ENCODE data around the gene COL23A1. TPM values are rescaled to one million over a fixed set of nuclear protein-coding genes. Genes with fewer than 3 reads are reported as not detected.

COL23A1 gene
- total RNA-seq, 2 experiments from 2014 or later, result 0.15 TPM; not detected in 1

DNA sequence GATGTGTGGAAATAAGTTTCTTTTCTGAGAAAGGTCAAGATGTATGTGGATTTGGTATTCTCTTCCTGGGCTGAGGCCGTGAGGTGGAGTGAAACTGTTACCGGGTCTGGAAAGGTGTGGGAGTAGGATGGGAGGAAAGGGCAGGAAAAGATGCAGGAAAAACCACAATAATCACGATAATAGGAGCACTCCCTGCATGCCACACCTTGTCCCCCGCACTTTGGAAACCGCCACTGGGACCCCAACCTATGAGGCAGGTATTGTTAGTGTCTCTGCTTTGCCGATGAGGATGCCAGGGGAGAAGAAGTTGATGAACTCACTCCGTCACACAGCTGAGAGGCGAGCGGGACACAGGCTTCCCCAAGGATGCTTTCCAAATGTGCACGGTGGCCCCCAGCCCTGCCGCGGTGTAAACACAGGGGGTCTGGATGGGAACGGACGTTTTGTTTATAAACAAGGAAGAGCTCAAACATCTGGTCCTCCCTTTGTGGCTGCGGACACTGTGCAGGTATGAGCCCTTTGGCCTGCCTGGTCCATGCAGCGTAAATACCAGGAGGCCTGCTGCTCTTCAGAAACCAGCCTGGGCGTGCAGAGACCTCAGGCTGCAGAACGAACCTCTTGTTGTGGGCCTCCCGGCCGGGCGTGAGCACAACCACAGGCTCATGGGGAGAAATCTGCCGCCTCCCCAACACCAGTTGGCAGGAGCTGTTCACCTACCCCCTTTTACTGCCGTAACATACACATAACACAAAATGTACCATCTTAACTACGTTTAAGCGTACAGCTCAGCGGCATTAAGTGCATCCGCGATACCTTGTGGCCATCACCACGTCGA lies 126.7 kb downstream of the COL23A1 start:
- Mint-ChIP-seq H3K36me3 (no peaks in the 10 kb centered on the region), H3K27ac (no peak overlapping the region), H3K9me3 (no peaks in the 10 kb centered on the region), H3K4me1 (ENCODE audit: low read depth) (no peaks in the 10 kb centered on the region), H3K27me3 (no peaks in the 10 kb centered on the region), H3K4me3 (no peak overlapping the region)
- DNase-seq, result no peak
- ChIA-PET CTCF (interaction anchor here (0.6 kb wide), 1 partner anchor 109 kb away, joined by 3 read pairs; no protein-coding TSS in a partner anchor), POLR2A (no interaction called here)
- intact Hi-C loops (cut with micrococcal nuclease), result no loop called here

DNA sequence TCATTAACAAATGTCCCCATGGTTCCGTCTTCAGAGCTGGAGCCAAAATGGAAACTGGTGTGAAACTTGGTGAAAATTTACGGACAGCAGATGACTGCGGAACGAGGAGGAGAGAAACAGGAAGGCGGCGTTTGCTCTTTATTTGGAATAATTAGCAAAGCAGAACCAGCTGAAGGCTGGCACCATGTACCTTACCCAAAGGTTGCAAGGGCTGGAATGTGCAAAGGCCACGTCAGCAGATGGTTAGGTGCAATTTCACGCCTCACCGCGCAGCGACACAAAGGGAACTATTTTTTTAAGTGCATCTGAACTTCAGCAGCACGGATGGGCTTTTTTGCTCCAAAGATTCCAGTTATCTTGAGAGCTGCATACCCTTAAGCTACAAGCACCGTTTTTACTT lies 127.4 kb downstream of the COL23A1 start:
- intact Hi-C loops (cut with micrococcal nuclease), result no loop called here
- CTCF ChIA-PET, result interaction anchor here (1.0 kb wide), 1 partner anchor 125 kb away, joined by 3 read pairs; no protein-coding TSS in a partner anchor
- Mint-ChIP-seq H3K36me3 (no peaks in the 10 kb centered on the region), H3K27ac (no peak overlapping the region), H3K9me3 (no peaks in the 10 kb centered on the region), H3K4me3 (no peak overlapping the region), H3K27me3 (no peaks in the 10 kb centered on the region), H3K4me1 (ENCODE audit: low read depth) (no peaks in the 10 kb centered on the region)
- POLR2A ChIA-PET, result no interaction called here
- DNase-seq, result no peak

DNA sequence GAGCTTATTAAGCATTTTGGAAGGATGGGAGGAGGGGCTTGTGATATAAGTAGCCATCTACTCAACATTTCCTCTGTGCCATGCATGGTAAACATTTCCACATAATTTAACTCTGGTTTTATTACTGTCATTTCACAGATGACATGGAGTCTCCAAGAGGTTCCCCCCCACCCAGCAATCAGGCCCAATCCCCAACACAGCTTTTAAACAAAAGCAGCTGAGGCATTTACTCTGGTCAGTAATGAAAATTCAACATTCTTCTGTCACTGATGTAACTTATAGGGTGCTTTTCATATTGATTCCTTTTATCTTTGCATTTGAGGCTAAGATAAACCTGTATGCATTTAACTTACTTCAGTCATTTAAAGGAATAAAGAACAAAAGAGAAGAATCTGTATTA lies 128.1 kb downstream of the COL23A1 start:
- no peak overlapping the region for H3K27ac Mint-ChIP-seq
- H3K27me3 Mint-ChIP-seq, result no peaks in the 10 kb centered on the region
- ChIA-PET POLR2A (no interaction called here), CTCF (interaction anchor here (1.0 to 2.2 kb wide), 5 partner anchors 23 to 213 kb away, joined by 3 to 8 read pairs (median 4); no protein-coding TSS in a partner anchor)
- DNase-seq, result no peak
- no peaks in the 10 kb centered on the region for H3K9me3 Mint-ChIP-seq
- intact Hi-C loops (cut with micrococcal nuclease), result no loop called here
- H3K4me1 Mint-ChIP-seq (ENCODE audit: low read depth), result no peaks in the 10 kb centered on the region
- H3K36me3 Mint-ChIP-seq, result no peaks in the 10 kb centered on the region
- no peak overlapping the region for H3K4me3 Mint-ChIP-seq

GRCh38 chr5:178461004-178461730 lies 129.0 kb downstream of the COL23A1 start:
- no peaks in the 10 kb centered on the region for H3K27me3 Mint-ChIP-seq
- ChIA-PET POLR2A (no interaction called here), CTCF (interaction anchor here (0.6 to 2.2 kb wide), 19 partner anchors 9 to 239 kb away, joined by 3 to 10 read pairs (median 3); no protein-coding TSS in a partner anchor)
- no peak overlapping the region for H3K4me3 Mint-ChIP-seq
- intact Hi-C loops (cut with micrococcal nuclease), result no loop called here
- no peaks in the 10 kb centered on the region for H3K9me3 Mint-ChIP-seq
- no peaks in the 10 kb centered on the region for H3K36me3 Mint-ChIP-seq
- no peak overlapping the region for H3K27ac Mint-ChIP-seq
- DNase-seq, result peak; percentile 70
- no peaks in the 10 kb centered on the region for H3K4me1 Mint-ChIP-seq (ENCODE audit: low read depth)

DNA sequence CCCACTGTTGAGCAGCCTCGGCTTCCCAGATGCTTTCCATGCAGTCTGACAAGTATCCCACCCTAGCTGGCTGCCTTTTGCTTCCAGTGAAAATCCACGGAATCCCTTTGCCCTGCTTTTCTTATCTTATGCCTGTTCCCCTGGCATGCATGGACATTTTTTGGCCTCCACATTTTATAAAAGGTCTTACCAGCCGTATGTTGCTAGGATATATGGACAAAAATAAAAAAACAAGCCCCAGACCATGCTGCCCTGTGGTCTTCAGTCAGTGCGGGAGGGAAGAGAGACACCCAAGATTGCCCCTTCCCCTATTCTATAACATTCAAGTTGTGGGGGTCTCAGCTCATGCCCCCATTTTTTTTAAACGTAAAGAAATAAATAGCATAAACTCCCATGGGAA lies 129.6 kb downstream of the COL23A1 start:
- Mint-ChIP-seq H3K27ac (no peak overlapping the region), H3K36me3 (no peaks in the 10 kb centered on the region), H3K4me1 (ENCODE audit: low read depth) (no peaks in the 10 kb centered on the region), H3K4me3 (no peak overlapping the region), H3K9me3 (no peaks in the 10 kb centered on the region), H3K27me3 (no peaks in the 10 kb centered on the region)
- intact Hi-C loops (cut with micrococcal nuclease), result no loop called here
- POLR2A ChIA-PET, result no interaction called here
- DNase-seq, result no peak
- CTCF ChIA-PET, result interaction anchor here (0.9 to 2.2 kb wide), 15 partner anchors 9 to 240 kb away, joined by 3 to 10 read pairs (median 4); no protein-coding TSS in a partner anchor

GRCh38 chr5:178460174-178460573 lies 130.0 kb downstream of the COL23A1 start:
- POLR2A ChIA-PET, result no interaction called here
- Mint-ChIP-seq H3K27me3 (no peaks in the 10 kb centered on the region), H3K4me1 (ENCODE audit: low read depth) (no peaks in the 10 kb centered on the region), H3K9me3 (no peaks in the 10 kb centered on the region), H3K27ac (no peak overlapping the region), H3K36me3 (no peaks in the 10 kb centered on the region), H3K4me3 (no peak overlapping the region)
- no peak for DNase-seq
- CTCF ChIA-PET, result interaction anchor here (1.1 to 2.2 kb wide), 5 partner anchors 10 to 115 kb away, joined by 3 to 7 read pairs (median 5); no protein-coding TSS in a partner anchor
- intact Hi-C loops (cut with micrococcal nuclease), result no loop called here

GRCh38 chr5:178458140-178458539 lies 132.1 kb downstream of the COL23A1 start:
- no peaks in the 10 kb centered on the region for H3K36me3 Mint-ChIP-seq
- intact Hi-C loops (cut with micrococcal nuclease), result no loop called here
- ChIA-PET CTCF (no interaction called here), POLR2A (no interaction called here)
- H3K4me3 Mint-ChIP-seq, result no peak overlapping the region
- H3K4me1 Mint-ChIP-seq (ENCODE audit: low read depth), result no peaks in the 10 kb centered on the region
- H3K27ac Mint-ChIP-seq, result no peak overlapping the region
- no peaks in the 10 kb centered on the region for H3K27me3 Mint-ChIP-seq
- H3K9me3 Mint-ChIP-seq, result no peaks in the 10 kb centered on the region
- DNase-seq, result no peak

- ChIA-PET POLR2A (no interaction called here), CTCF (no interaction called here)
- H3K27me3 Mint-ChIP-seq, result no peaks in the 10 kb centered on the region
- DNase-seq, result no peak
- H3K9me3 Mint-ChIP-seq, result no peaks in the 10 kb centered on the region
- intact Hi-C loops (cut with micrococcal nuclease), result no loop called here
- no peak overlapping the region for H3K4me3 Mint-ChIP-seq
- no peak overlapping the region for H3K27ac Mint-ChIP-seq
- H3K36me3 Mint-ChIP-seq, result no peaks in the 10 kb centered on the region
- no peaks in the 10 kb centered on the region for H3K4me1 Mint-ChIP-seq (ENCODE audit: low read depth)
Measured at GRCh38 chr5:178457471-178457870, 132.7 kb downstream of the COL23A1 start.

GRCh38 chr5:178455480-178455835 lies 134.7 kb downstream of the COL23A1 start:
- ChIA-PET POLR2A (no interaction called here), CTCF (no interaction called here)
- no peaks in the 10 kb centered on the region for H3K4me1 Mint-ChIP-seq (ENCODE audit: low read depth)
- H3K27me3 Mint-ChIP-seq, result no peaks in the 10 kb centered on the region
- no peaks in the 10 kb centered on the region for H3K36me3 Mint-ChIP-seq
- no peak for DNase-seq
- intact Hi-C loops (cut with micrococcal nuclease), result no loop called here
- no peak overlapping the region for H3K27ac Mint-ChIP-seq
- no peak overlapping the region for H3K4me3 Mint-ChIP-seq
- H3K9me3 Mint-ChIP-seq, result no peaks in the 10 kb centered on the region

GRCh38 chr5:178454821-178455479 lies 135.2 kb downstream of the COL23A1 start:
- ChIA-PET POLR2A (no interaction called here), CTCF (no interaction called here)
- intact Hi-C loops (cut with micrococcal nuclease), result no loop called here
- no peak overlapping the region for H3K27ac Mint-ChIP-seq
- H3K27me3 Mint-ChIP-seq, result peaks cover 1% of the 10 kb centered on the region
- H3K9me3 Mint-ChIP-seq, result no peaks in the 10 kb centered on the region
- no peak overlapping the region for H3K4me3 Mint-ChIP-seq
- no peak for DNase-seq
- H3K36me3 Mint-ChIP-seq, result no peaks in the 10 kb centered on the region
- no peaks in the 10 kb centered on the region for H3K4me1 Mint-ChIP-seq (ENCODE audit: low read depth)

DNA sequence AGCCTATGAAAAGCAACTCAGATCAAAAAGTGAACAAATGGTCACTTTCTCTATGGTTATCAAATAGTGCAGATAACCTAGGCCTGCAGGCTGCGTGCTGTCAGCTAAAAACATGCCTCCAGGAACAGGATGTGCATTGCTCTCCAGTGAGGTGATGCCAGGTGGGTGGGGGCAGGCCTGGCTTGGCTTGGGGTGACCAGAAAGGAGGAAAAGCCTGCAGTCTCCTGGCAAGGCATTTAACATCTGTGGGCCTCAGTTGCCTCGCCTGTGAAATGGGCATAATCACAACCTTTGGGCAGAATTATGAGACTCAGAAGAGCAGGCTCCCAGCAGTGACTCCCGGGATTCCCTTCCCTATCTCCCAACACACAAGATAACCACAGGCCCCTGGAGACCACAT lies 135.9 kb downstream of the COL23A1 start:
- H3K27ac Mint-ChIP-seq, result no peak overlapping the region
- H3K27me3 Mint-ChIP-seq, result peaks cover 5% of the 10 kb centered on the region
- no peak for DNase-seq
- ChIA-PET POLR2A (interaction anchor here (0.6 kb wide), 1 partner anchor 725 kb away, joined by 3 read pairs; no protein-coding TSS in a partner anchor), CTCF (no interaction called here)
- H3K36me3 Mint-ChIP-seq, result no peaks in the 10 kb centered on the region
- no peaks in the 10 kb centered on the region for H3K4me1 Mint-ChIP-seq (ENCODE audit: low read depth)
- intact Hi-C loops (cut with micrococcal nuclease), result no loop called here
- H3K9me3 Mint-ChIP-seq, result no peaks in the 10 kb centered on the region
- no peak overlapping the region for H3K4me3 Mint-ChIP-seq

DNA sequence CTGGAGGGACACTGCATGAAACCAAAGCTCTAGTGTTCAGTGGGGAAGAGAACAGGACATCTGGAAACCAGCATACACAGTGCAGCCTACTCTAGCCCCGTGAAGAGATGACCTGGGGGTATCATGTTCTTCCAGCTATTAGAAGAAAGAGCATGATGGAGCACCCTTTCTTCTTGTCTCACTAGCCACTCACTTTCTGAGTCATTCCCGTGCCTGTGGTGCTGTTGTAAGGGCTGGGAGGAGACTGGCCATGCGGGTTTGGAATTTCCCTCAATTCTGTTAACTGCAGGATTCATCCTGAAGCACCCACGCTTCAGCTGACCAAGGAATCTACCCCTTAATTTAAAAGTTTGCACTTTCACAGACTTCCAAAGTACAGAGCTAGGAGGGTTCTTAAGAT lies 137.0 kb downstream of the COL23A1 start:
- POLR2A ChIA-PET, result no interaction called here
- Mint-ChIP-seq H3K27me3 (peaks cover 8% of the 10 kb centered on the region), H3K4me3 (no peak overlapping the region), H3K4me1 (ENCODE audit: low read depth) (no peaks in the 10 kb centered on the region), H3K9me3 (no peaks in the 10 kb centered on the region), H3K27ac (no peak overlapping the region), H3K36me3 (no peaks in the 10 kb centered on the region)
- intact Hi-C loops (cut with micrococcal nuclease), result no loop called here
- CTCF ChIA-PET, result no interaction called here
- DNase-seq, result no peak
